OCI-LY1 (cell line): Measurements from ENCODE around the gene MAP4K4.

ENCODE experiments used
- H2AFZ ChIP-seq: fragments of 200-600 bp; sonication (generic), shearing (Covaris generic); 2 replicates; pipeline ENCODE4 v1.6.0; 2014; ENCODE audit warnings: antibody characterized with exemption, mild to moderate bottlenecking, low read length
- H3F3A ChIP-seq: fragments of 200-600 bp; sonication (generic), shearing (Covaris generic); 2 replicates; pipeline ENCODE4 v1.6.0; 2014; ENCODE audit warnings: mild to moderate bottlenecking, antibody characterized with exemption, low read length, moderate library complexity; ENCODE audit not compliant: insufficient read depth
- H3K27ac ChIP-seq: fragments of 200-600 bp; sonication (generic); 2 replicates; pipeline ENCODE4 v1.5.1; 2014; ENCODE audit warnings: low read length, mixed run types, mild to moderate bottlenecking, low read depth; ENCODE audit not compliant: poor library complexity, severe bottlenecking
- H3K27me3 ChIP-seq: fragments of 200-600 bp; sonication (generic); 2 replicates; pipeline ENCODE4 v1.6.0; 2014; ENCODE audit warnings: antibody characterized with exemption, mild to moderate bottlenecking, low read length, moderate library complexity; ENCODE audit not compliant: insufficient read depth
- H3K36me3 ChIP-seq: fragments of 200-600 bp; sonication (generic); 2 replicates; pipeline ENCODE4 v1.6.1; 2014; ENCODE audit warnings: mild to moderate bottlenecking, antibody characterized with exemption, low read length, moderate library complexity, mixed read lengths; ENCODE audit not compliant: insufficient read depth
- H3K4me1 ChIP-seq: fragments of 200-600 bp; sonication (generic); 2 replicates; pipeline ENCODE4 v1.5.1; 2014; ENCODE audit warnings: mild to moderate bottlenecking, low read length, moderate library complexity; ENCODE audit not compliant: insufficient read depth, severe bottlenecking
- H3K4me2 ChIP-seq: fragments of 200-600 bp; sonication (generic), shearing (Covaris generic); 2 replicates; pipeline ENCODE4 v1.6.1; 2014; ENCODE audit warnings: low read length
- H3K4me3 ChIP-seq: fragments of 200-600 bp; sonication (generic); 2 replicates; pipeline ENCODE4 v1.5.1; 2014; ENCODE audit warnings: low read length, low read depth, mild to moderate bottlenecking, mixed read lengths; ENCODE audit not compliant: poor library complexity, severe bottlenecking
- H3K79me2 ChIP-seq: fragments of 200-600 bp; shearing (Covaris generic); 2 replicates; pipeline ENCODE4 v1.6.1; 2016; ENCODE audit warnings: mixed run types, low read length, mixed read lengths; ENCODE audit not compliant: insufficient read depth
- H3K9ac ChIP-seq: fragments of 200-600 bp; sonication (generic), shearing (Covaris generic); 2 replicates; pipeline ENCODE4 v1.6.1; 2014; ENCODE audit warnings: mild to moderate bottlenecking, low read length, mixed read lengths
- H3K9me2 ChIP-seq: fragments of 200-600 bp; sonication (generic), shearing (Covaris generic); 2 replicates; pipeline ENCODE4 v1.6.1; 2014; ENCODE audit warnings: low read depth, mild to moderate bottlenecking, low read length, mixed read lengths
- H3K9me3 ChIP-seq: fragments of 200-600 bp; shearing (Covaris generic); 2 replicates; pipeline ENCODE4 v1.6.1; 2014; ENCODE audit warnings: low read length, mixed read lengths
- H4K20me1 ChIP-seq: fragments of 200-600 bp; sonication (generic), shearing (Covaris generic); 2 replicates; pipeline ENCODE4 v1.6.0; 2016; ENCODE audit warnings: mild to moderate bottlenecking, low read length; ENCODE audit not compliant: insufficient read depth
- CTCF ChIP-seq: fragments of 200-600 bp; sonication (generic), shearing (Covaris generic); IDR thresholded peaks from 2 replicates; pipeline ENCODE4 v1.5.1; 2017; ENCODE audit warnings: mild to moderate bottlenecking, antibody characterized with exemption, low read length, moderate library complexity, mixed read lengths
- EZH2 ChIP-seq: fragments of 200-600 bp; sonication (generic), shearing (Covaris generic); IDR thresholded peaks from 2 replicates; pipeline ENCODE4 v1.8.0; 2017; ENCODE audit warnings: borderline replicate concordance, mixed run types, mild to moderate bottlenecking, antibody characterized with exemption, low read length, moderate library complexity, mixed read lengths

The MAP4K4 gene

GRCh38 chr2:101816598-101816997, 119.1 kb downstream of the MAP4K4 start:
- H4K20me1 ChIP-seq: no peaks in the 10 kb centered on the region
- no peak overlapping the region for H3K4me2 ChIP-seq
- H3K9me2 ChIP-seq: no peaks in the 10 kb centered on the region
- no peaks in the 10 kb centered on the region for H3F3A ChIP-seq
- H3K36me3 ChIP-seq: no peaks in the 10 kb centered on the region
- H3K4me1 ChIP-seq: peaks cover 71% of the 10 kb centered on the region
- TF ChIP-seq CTCF: no peak
- TF ChIP-seq EZH2: no peak
- H3K4me3 ChIP-seq: no peak overlapping the region
- H3K27ac ChIP-seq: no peak overlapping the region
- H3K9me3 ChIP-seq: no peaks in the 10 kb centered on the region
- H3K9ac ChIP-seq: no peak overlapping the region
- no peaks in the 10 kb centered on the region for H3K27me3 ChIP-seq
- H2AFZ ChIP-seq: no peak overlapping the region
- H3K79me2 ChIP-seq: peaks cover 58% of the 10 kb centered on the region

DNA sequence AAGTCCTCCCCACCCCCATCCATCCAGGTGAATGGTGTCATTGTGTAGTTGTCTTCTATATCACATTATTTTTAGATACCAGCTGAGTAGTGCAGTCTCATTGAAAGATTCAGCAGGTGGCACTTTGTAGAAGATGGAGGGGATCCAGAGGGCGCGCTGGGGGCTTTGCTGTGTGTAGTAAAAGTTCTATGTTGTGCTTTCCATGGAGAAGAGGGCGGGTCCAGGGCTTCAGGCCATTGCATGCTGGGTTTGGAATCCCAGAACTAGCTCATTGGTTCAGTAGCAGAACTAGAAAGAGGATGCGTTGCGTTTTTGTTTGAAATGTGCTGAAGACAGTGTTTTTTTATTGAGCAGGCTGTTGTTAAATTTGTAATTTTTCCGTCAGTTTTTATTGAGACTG, 120.0 kb downstream of the MAP4K4 start:
- Histone ChIP-seq H3K9me3 (no peaks in the 10 kb centered on the region), H4K20me1 (no peaks in the 10 kb centered on the region), H3K27ac (no peak overlapping the region), H3K9me2 (no peaks in the 10 kb centered on the region), H3K4me3 (no peak overlapping the region), H3K9ac (no peak overlapping the region), H3K4me2 (no peak overlapping the region), H2AFZ (no peak overlapping the region), H3K27me3 (no peaks in the 10 kb centered on the region), H3F3A (no peaks in the 10 kb centered on the region), H3K4me1 (peaks cover 75% of the 10 kb centered on the region), H3K36me3 (no peaks in the 10 kb centered on the region), H3K79me2 (peaks cover 62% of the 10 kb centered on the region)
- TF ChIP-seq CTCF (no peak), EZH2 (no peak)

DNA sequence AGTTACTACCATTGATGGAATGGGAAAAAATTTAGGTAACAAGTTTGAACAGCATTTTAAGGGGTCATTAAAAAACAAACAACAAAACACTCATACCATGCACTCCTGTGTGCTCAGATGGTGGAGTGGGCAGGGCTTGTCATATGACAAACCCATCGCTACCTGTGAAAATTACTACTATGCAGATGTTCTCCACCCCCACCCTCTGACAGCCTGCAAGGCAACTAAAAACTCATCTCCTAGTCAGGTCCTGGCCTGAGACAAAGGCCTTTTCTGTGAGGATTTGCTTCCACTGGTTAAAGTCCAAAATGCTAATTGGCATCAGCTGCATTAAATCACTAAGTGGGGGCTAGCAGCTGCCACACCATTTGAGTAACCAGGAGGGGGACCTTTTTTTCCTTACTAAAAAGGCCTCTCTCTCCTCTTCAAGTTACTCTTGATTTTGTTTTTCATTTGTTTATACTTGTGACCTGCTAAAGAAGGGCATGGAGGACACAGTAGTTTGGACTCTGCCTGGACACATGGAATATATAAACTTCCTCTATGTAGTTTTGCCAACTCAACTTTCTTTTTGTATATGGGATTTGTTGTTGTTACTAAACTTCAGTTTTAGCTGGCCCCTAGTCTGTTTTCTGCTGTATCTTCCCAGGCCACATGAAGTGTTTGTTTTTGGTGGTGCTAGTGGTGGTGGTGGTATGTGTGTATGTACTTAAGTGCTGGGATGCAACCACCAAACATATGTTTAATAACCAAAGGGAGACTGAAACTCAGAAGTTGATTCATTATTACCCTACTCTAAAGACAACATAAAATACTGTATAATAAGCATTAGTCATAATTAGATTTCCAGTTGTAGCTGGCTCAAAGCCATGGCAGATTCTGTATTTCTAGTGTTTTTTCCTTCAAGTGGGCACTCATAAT, 121.3 kb downstream of the MAP4K4 start:
- Histone ChIP-seq H3K9ac (no peak overlapping the region), H3K79me2 (peaks cover 62% of the 10 kb centered on the region), H2AFZ (no peak overlapping the region), H3K36me3 (no peaks in the 10 kb centered on the region), H3K9me2 (no peaks in the 10 kb centered on the region), H3K9me3 (no peaks in the 10 kb centered on the region), H3K4me1 (peaks cover 76% of the 10 kb centered on the region), H3K27me3 (no peaks in the 10 kb centered on the region), H3K4me2 (no peak overlapping the region), H3F3A (no peaks in the 10 kb centered on the region), H4K20me1 (no peaks in the 10 kb centered on the region), H3K4me3 (no peak overlapping the region), H3K27ac (no peak overlapping the region)
- TF ChIP-seq EZH2 (no peak), CTCF (no peak)
